Peyer's patch (tissue), 4 donors: ENCODE measurements around the gene MRPL53.

Experiments
- CTCF ChIP-seq, 6 experiments: fragments of 450-650 bp in 4 of 6; fragments of 200-600 bp in 2 of 6; sonication (generic) in 1 of 6; IDR thresholded peaks; one replicate each; pipeline ENCODE4 v1.5.1; 2017 to 2019; ENCODE audit warnings: antibody characterized with exemption in 6 of 6, mild to moderate bottlenecking in 3 of 6, moderate library complexity in 1 of 6
- POLR2A ChIP-seq, 2 donors: fragments of 450-650 bp; IDR thresholded peaks; one replicate each; pipeline ENCODE4 v1.5.1; 2017; ENCODE audit warnings: antibody characterized with exemption in 2 of 2, mild to moderate bottlenecking in 2 of 2, moderate library complexity in 2 of 2

GRCh38 chr2:74454654-74455511, 17.6 kb downstream of the MRPL53 start, which contains the start of gene INO80B:
- TF ChIP-seq CTCF (IDR thresholded peaks at IDR 0.05) (peak in 2 of 6 experiments; percentile 4 to 8), POLR2A (IDR thresholded peaks at IDR 0.05) (no peak)
